Glutamatergic neuron (in vitro differentiated cells): ENCODE data around the gene STAB2. TPM values are rescaled to one million over a fixed set of nuclear protein-coding genes. Genes with fewer than 3 reads are reported as not detected.

Experiments
- DNase-seq: peaks from one replicate; pipeline ENCODE4 v3.0.0; 2022
- H3K27ac Mint-ChIP-seq: one replicate; pipeline ENCODE4 v1.8.0; 2020; ENCODE audit warnings: mild to moderate bottlenecking, mixed read lengths, inconsistent platforms; ENCODE audit not compliant: unreplicated experiment
- H3K27me3 Mint-ChIP-seq: one replicate; pipeline ENCODE4 v1.8.0; 2020; ENCODE audit warnings: mild to moderate bottlenecking, moderate library complexity, mixed read lengths, inconsistent platforms; ENCODE audit not compliant: unreplicated experiment
- H3K36me3 Mint-ChIP-seq: one replicate; pipeline ENCODE4 v1.8.0; 2020; ENCODE audit warnings: mild to moderate bottlenecking, mixed read lengths, inconsistent platforms; ENCODE audit not compliant: unreplicated experiment
- H3K4me1 Mint-ChIP-seq: one replicate; pipeline ENCODE4 v1.8.0; 2020; ENCODE audit warnings: mild to moderate bottlenecking, low read depth, mixed read lengths, inconsistent platforms; ENCODE audit not compliant: unreplicated experiment
- H3K4me3 Mint-ChIP-seq: one replicate; pipeline ENCODE4 v1.8.0; 2020; ENCODE audit warnings: mild to moderate bottlenecking, mixed read lengths, inconsistent platforms; ENCODE audit not compliant: unreplicated experiment
- H3K9me3 Mint-ChIP-seq: one replicate; pipeline ENCODE4 v1.8.0; 2020; ENCODE audit warnings: mild to moderate bottlenecking, moderate library complexity, mixed read lengths, inconsistent platforms; ENCODE audit not compliant: unreplicated experiment
- CTCF ChIP-seq: fragments of 200-600 bp; sonication (generic); IDR thresholded peaks from one replicate; pipeline ENCODE4 v1.5.0; 2021; ENCODE audit not compliant: partially characterized antibody, unreplicated experiment
- total RNA-seq: library from RNA; stranded (reverse); fragmentation: NEBNext Ultra II Directional; extraction: Animal tissue kit (Norgen Biotek cat#: 25700); gene quantifications from one replicate; pipeline ENCODE4 v1.2.1, GENCODE V29; 2021; ENCODE audit not compliant: unreplicated experiment

STAB2 gene
- total RNA-seq, 1 donor from 2014 or later: not detected

GRCh38 chr12:103810111-103810510 is 223.0 kb downstream of the STAB2 start:
- peaks cover 2% of the 10 kb centered on the region for H3K9me3 Mint-ChIP-seq
- H3K27me3 Mint-ChIP-seq: no peaks in the 10 kb centered on the region
- no peak for DNase-seq
- no peak overlapping the region for H3K4me3 Mint-ChIP-seq
- peaks cover 4% of the 10 kb centered on the region for H3K36me3 Mint-ChIP-seq
- TF ChIP-seq CTCF: no peak
- H3K27ac Mint-ChIP-seq: no peak overlapping the region
- H3K4me1 Mint-ChIP-seq: no peaks in the 10 kb centered on the region

GRCh38 chr12:103811791-103812190 is 224.7 kb downstream of the STAB2 start:
- no peak for TF ChIP-seq CTCF
- H3K4me1 Mint-ChIP-seq: no peaks in the 10 kb centered on the region
- no peaks in the 10 kb centered on the region for H3K27me3 Mint-ChIP-seq
- H3K36me3 Mint-ChIP-seq: peaks cover 4% of the 10 kb centered on the region
- no peak overlapping the region for H3K4me3 Mint-ChIP-seq
- H3K27ac Mint-ChIP-seq: no peak overlapping the region
- peaks cover 2% of the 10 kb centered on the region for H3K9me3 Mint-ChIP-seq
- DNase-seq: no peak

- Mint-ChIP-seq H3K4me1 (no peaks in the 10 kb centered on the region), H3K4me3 (no peak overlapping the region), H3K9me3 (peaks cover 2% of the 10 kb centered on the region), H3K36me3 (peaks cover 4% of the 10 kb centered on the region), H3K27me3 (no peaks in the 10 kb centered on the region), H3K27ac (no peak overlapping the region)
- peak; percentile 26 for TF ChIP-seq CTCF
- no peak for DNase-seq
Observed at GRCh38 chr12:103812789-103813188, 225.7 kb downstream of the STAB2 start.

- no peak for DNase-seq
- no peak overlapping the region for H3K4me3 Mint-ChIP-seq
- H3K27me3 Mint-ChIP-seq: no peaks in the 10 kb centered on the region
- peaks cover 4% of the 10 kb centered on the region for H3K36me3 Mint-ChIP-seq
- H3K4me1 Mint-ChIP-seq: no peaks in the 10 kb centered on the region
- TF ChIP-seq CTCF: no peak
- no peak overlapping the region for H3K27ac Mint-ChIP-seq
- peaks cover 2% of the 10 kb centered on the region for H3K9me3 Mint-ChIP-seq
Observed at GRCh38 chr12:103813426-103813825, 226.4 kb downstream of the STAB2 start.

GRCh38 chr12:103813949-103814348 is 226.9 kb downstream of the STAB2 start:
- Mint-ChIP-seq H3K4me3 (no peak overlapping the region), H3K36me3 (peaks cover 4% of the 10 kb centered on the region), H3K9me3 (peaks cover 2% of the 10 kb centered on the region), H3K27me3 (no peaks in the 10 kb centered on the region), H3K27ac (no peak overlapping the region), H3K4me1 (no peaks in the 10 kb centered on the region)
- no peak for DNase-seq
- no peak for TF ChIP-seq CTCF
